ENCODE data around the gene CDRT15L2.
"Not testable (repeated sequence)": the region's sequence is repeated elsewhere in the genome, so short reads cannot be mapped to it uniquely, and the experiment has no call there.

Gene CDRT15L2

GRCh38 chr17:20579424-20579823, at the start of gene CDRT15L2:
Gene CDRT15L2, plus strand, starts transcription at chr17:20579724. Its CDS starts 20 bp downstream, at chr17:20579744.
- ATAC-seq: not testable (repeated sequence)

GRCh38 chr17:20530104-20530503, 49.4 kb upstream of the CDRT15L2 start:
- not testable (repeated sequence) for ATAC-seq

GRCh38 chr17:20532544-20533090, 46.9 kb upstream of the CDRT15L2 start:
- ATAC-seq: peak; percentile 44

- not testable (repeated sequence) for ATAC-seq
Observed at GRCh38 chr17:20533206-20533605, 46.3 kb upstream of the CDRT15L2 start.

GRCh38 chr17:20534711-20535550, 44.6 kb upstream of the CDRT15L2 start:
- ATAC-seq: not testable (repeated sequence)

GRCh38 chr17:20540414-20540813, 39.1 kb upstream of the CDRT15L2 start:
- ATAC-seq: not testable (repeated sequence)

- ATAC-seq: not testable (repeated sequence)
Observed at GRCh38 chr17:20540865-20541264, 38.7 kb upstream of the CDRT15L2 start.

- ATAC-seq: peak; percentile 76
Observed at GRCh38 chr17:20541853-20542546, 37.5 kb upstream of the CDRT15L2 start.

GRCh38 chr17:20547923-20548322, 31.6 kb upstream of the CDRT15L2 start:
- not testable (repeated sequence) for ATAC-seq

GRCh38 chr17:20552920-20553319, 26.6 kb upstream of the CDRT15L2 start:
- ATAC-seq: not testable (repeated sequence)

GRCh38 chr17:20554728-20555127, 24.8 kb upstream of the CDRT15L2 start:
- not testable (repeated sequence) for ATAC-seq

GRCh38 chr17:20555135-20556010, 24.2 kb upstream of the CDRT15L2 start:
- not testable (repeated sequence) for ATAC-seq

- ATAC-seq: not testable (repeated sequence)
Observed at GRCh38 chr17:20558096-20558495, 21.4 kb upstream of the CDRT15L2 start.

GRCh38 chr17:20559018-20559417, 20.5 kb upstream of the CDRT15L2 start:
- not testable (repeated sequence) for ATAC-seq

GRCh38 chr17:20562587-20562986, 16.9 kb upstream of the CDRT15L2 start:
- ATAC-seq: no peak
- TF ChIP-seq ZNF70 (CRISPR knock-in tag; IDR thresholded peaks at IDR 0.05) (no peak), OSR1 (CRISPR knock-in tag; IDR thresholded peaks at IDR 0.05) (no peak), TOX (CRISPR knock-in tag; IDR thresholded peaks at IDR 0.05; ENCODE audit: borderline replicate concordance) (no peak), CREB5 (CRISPR knock-in tag; IDR thresholded peaks at IDR 0.05; ENCODE audit: low read depth) (no peak), GLIS3 (CRISPR knock-in tag; IDR thresholded peaks at IDR 0.05) (no peak), SNAI2 (CRISPR knock-in tag; IDR thresholded peaks at IDR 0.05) (no peak), ZNF565 (CRISPR knock-in tag; conservative IDR thresholded peaks at IDR 0.05; ENCODE audit: low read depth) (no peak), ESRRG (CRISPR knock-in tag; IDR thresholded peaks at IDR 0.05) (no peak), TSHZ2 (CRISPR knock-in tag; IDR thresholded peaks at IDR 0.05) (no peak), ISL1 (CRISPR knock-in tag; IDR thresholded peaks at IDR 0.05) (no peak)
